CD14-positive monocyte (primary cell): ENCODE results near the gene COPB1. TPM values are rescaled to one million over a fixed set of nuclear protein-coding genes. Genes with fewer than 3 reads are reported as not detected.

Source experiments
- DNase-seq, 3 donors: peaks; one replicate each; pipeline ENCODE4 v3.0.0-alpha.2; 2011 to 2022
- H2AFZ ChIP-seq: 2 replicates; pipeline ENCODE4 v1.6.0; 2012; ENCODE audit warnings: mild to moderate bottlenecking, low read depth, low read length, inconsistent platforms; ENCODE audit not compliant: insufficient read depth, poor library complexity, severe bottlenecking
- H3K27ac ChIP-seq, 2 donors: 1 replicate in 1 of 2; 2 replicates in 1 of 2; pipeline ENCODE4 v1.5.1; 2012 to 2013; ENCODE audit warnings: low read length in 2 of 2, control low read depth in 1 of 2, inconsistent platforms in 1 of 2, low read depth in 1 of 2, mild to moderate bottlenecking in 1 of 2
- H3K27me3 ChIP-seq, 2 donors: one replicate each; pipeline versions ENCODE4 v1.6.0 to v1.6.1; 2011 to 2013; ENCODE audit warnings: low read length in 2 of 2; ENCODE audit not compliant: control insufficient read depth in 2 of 2, insufficient read depth in 2 of 2
- H3K36me3 ChIP-seq, 2 donors: replicated peaks in 1 of 2; 1 replicate in 1 of 2; 2 replicates in 1 of 2; pipeline versions ENCODE4 v1.5.1 to v1.6.1; 2012 to 2013; ENCODE audit warnings: low read length in 2 of 2, control low read depth in 1 of 2, inconsistent platforms in 1 of 2, mild to moderate bottlenecking in 1 of 2; ENCODE audit not compliant: insufficient read depth in 2 of 2, control insufficient read depth in 1 of 2
- H3K4me1 ChIP-seq, 2 donors: 1 replicate in 1 of 2; 2 replicates in 1 of 2; pipeline versions ENCODE4 v1.5.1 to v1.6.1; 2012 to 2013; ENCODE audit warnings: low read length in 2 of 2, control low read depth in 1 of 2, inconsistent platforms in 1 of 2, mild to moderate bottlenecking in 1 of 2, moderate library complexity in 1 of 2; ENCODE audit not compliant: insufficient read depth in 2 of 2, control insufficient read depth in 1 of 2
- H3K4me2 ChIP-seq: replicated peaks from 2 replicates; pipeline ENCODE3; 2012; ENCODE audit warnings: low read length, moderate library complexity, mild to moderate bottlenecking; ENCODE audit not compliant: poor library complexity, severe bottlenecking; ENCODE audit errors: extremely low read depth
- H3K4me3 ChIP-seq, 3 experiments: fragments of 200-600 bp in 1 of 3; sonication (generic) in 1 of 3; replicated peaks in 1 of 3; 1 replicate in 2 of 3; 2 replicates in 1 of 3; pipeline ENCODE4 v1.5.1; 2011 to 2013; ENCODE audit warnings: low read length in 3 of 3, mild to moderate bottlenecking in 3 of 3, control low read depth in 2 of 3, low read depth in 2 of 3, inconsistent platforms in 1 of 3, moderate library complexity in 1 of 3
- H3K79me2 ChIP-seq: 2 replicates; pipeline ENCODE4 v1.6.0; 2012; ENCODE audit warnings: mild to moderate bottlenecking, control low read depth, inconsistent platforms, low read length, moderate library complexity; ENCODE audit not compliant: insufficient read depth
- H3K9ac ChIP-seq: 2 replicates; pipeline ENCODE4 v1.6.0; 2017; ENCODE audit warnings: low read length, mild to moderate bottlenecking; ENCODE audit not compliant: insufficient read depth, poor library complexity, severe bottlenecking
- H3K9me3 ChIP-seq, 2 donors: replicated peaks in 1 of 2; 1 replicate in 1 of 2; 2 replicates in 1 of 2; pipeline versions ENCODE4 v1.5.1 to v1.6.1; 2012 to 2013; ENCODE audit warnings: low read length in 2 of 2, control low read depth in 1 of 2; ENCODE audit not compliant: control insufficient read depth in 1 of 2, insufficient read depth in 1 of 2
- H4K20me1 ChIP-seq: 2 replicates; pipeline ENCODE4 v1.6.0; 2012; ENCODE audit warnings: mild to moderate bottlenecking, low read length, control low read depth, moderate library complexity; ENCODE audit not compliant: insufficient read depth
- H3K27ac Mint-ChIP-seq, 7 donors: one replicate each; pipeline ENCODE4 v1.8.0; 2020; ENCODE audit warnings: mild to moderate bottlenecking in 7 of 7, mixed read lengths in 7 of 7, moderate library complexity in 6 of 7, inconsistent platforms in 2 of 7
- H3K27me3 Mint-ChIP-seq, 3 donors: one replicate each; pipeline ENCODE4 v1.8.0; 2021 to 2022; ENCODE audit warnings: low read depth in 3 of 3, mild to moderate bottlenecking in 3 of 3, mixed read lengths in 3 of 3, moderate library complexity in 3 of 3, inconsistent platforms in 1 of 3
- H3K36me3 Mint-ChIP-seq, 2 donors: one replicate each; pipeline ENCODE4 v1.8.0; 2020; ENCODE audit warnings: mixed read lengths in 2 of 2, inconsistent platforms in 1 of 2, mild to moderate bottlenecking in 1 of 2
- H3K4me1 Mint-ChIP-seq: one replicate; pipeline ENCODE4 v1.8.0; 2020; ENCODE audit warnings: mild to moderate bottlenecking, mixed read lengths
- H3K4me3 Mint-ChIP-seq, 2 donors: one replicate each; pipeline ENCODE4 v1.8.0; 2020; ENCODE audit warnings: mild to moderate bottlenecking in 2 of 2, mixed read lengths in 2 of 2, moderate library complexity in 1 of 2
- H3K9me3 Mint-ChIP-seq, 7 donors: one replicate each; pipeline ENCODE4 v1.8.0; 2020 to 2022; ENCODE audit warnings: mixed read lengths in 7 of 7, mild to moderate bottlenecking in 6 of 7, moderate library complexity in 6 of 7, inconsistent platforms in 2 of 7
- WGBS: methylation state at CpG from one replicate; pipeline ENCODE4 v1.1.5; 2013; ENCODE audit warnings: missing lambda C conversion rate; ENCODE audit not compliant: insufficient coverage; 5-methylcytosine and 5-hydroxymethylcytosine counted together
- intact Hi-C, 2 donors: fragments of 100-400 bp; cut with micrococcal nuclease; formaldehyde crosslinking; loops; one replicate each; pipeline versions ENCODE4 v1.15.0 to v1.15.1; 2023
- polyA plus RNA-seq, 3 donors: library from polyadenylated mRNA; depleted of rRNA in 1 of 3; unstranded in 2 of 3; stranded (reverse) in 1 of 3; fragments of 300-500 nt in 2 of 3; fragments of >200 nt in 1 of 3; fragmentation: Illumina TruSeq in 2 of 3; gene quantifications; 1 replicate in 2 of 3; 2 replicates in 1 of 3; pipeline ENCODE4 v1.2.3, GENCODE V29; 2012 to 2021
- small RNA-seq: library from RNA; depleted of rRNA; stranded (forward); fragments of <200 nt; gene quantifications from one replicate; pipeline ENCODE3, GENCODE V24; 2012; ENCODE audit warnings: low read depth; ENCODE audit not compliant: insufficient read length
- TF ChIP-seq, protein P1 (sequence below): fragments of 200-600 bp; IDR thresholded peaks from one replicate; pipeline ENCODE4 v1.8.0; 2022; ENCODE audit warnings: antibody characterized with exemption, mild to moderate bottlenecking

COPB1 gene
- polyA plus RNA-seq, 3 donors = 37.8 to 108 (median 87.1) TPM

DNA sequence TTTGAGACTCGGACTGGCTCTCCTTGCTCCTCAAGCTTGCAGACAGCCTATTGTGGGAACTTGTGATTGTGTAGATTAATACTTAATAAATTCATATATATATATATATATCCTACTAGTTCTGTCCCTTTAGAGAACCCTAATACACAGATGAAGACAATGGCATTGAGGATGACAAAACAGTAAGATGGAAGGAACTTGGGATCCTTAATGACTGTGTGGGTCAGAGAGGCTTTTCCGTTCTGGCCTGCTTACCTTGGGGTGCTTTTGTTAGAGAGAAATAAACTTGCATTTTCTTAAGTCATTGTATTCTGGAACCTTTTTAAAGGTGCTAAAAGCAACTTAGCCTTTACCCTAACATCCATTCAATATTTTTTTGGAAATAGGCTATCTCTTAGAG lies 91.0 kb downstream of the COPB1 start:
- Histone ChIP-seq H3K9me3 (no peaks in the 10 kb centered on the region), H3K4me3 (no peak overlapping the region), H2AFZ (no peak overlapping the region), H3K36me3 (no peaks in the 10 kb centered on the region), H4K20me1 (no peaks in the 10 kb centered on the region), H3K79me2 (no peaks in the 10 kb centered on the region), H3K4me2 (no peak overlapping the region), H3K9ac (no peak overlapping the region), H3K27ac (no peak overlapping the region), H3K27me3 (no peaks in the 10 kb centered on the region), H3K4me1 (no peaks in the 10 kb centered on the region)
- Mint-ChIP-seq H3K4me3 (no peak overlapping the region), H3K9me3 (no peaks in the 10 kb centered on the region), H3K36me3 (no peaks in the 10 kb centered on the region), H3K4me1 (no peaks in the 10 kb centered on the region), H3K27me3 (peaks cover 0 to 4% (median 0%) of the 10 kb centered on the region in 3 donors), H3K27ac (no peak overlapping the region)
- TF ChIP-seq, protein P1, sequence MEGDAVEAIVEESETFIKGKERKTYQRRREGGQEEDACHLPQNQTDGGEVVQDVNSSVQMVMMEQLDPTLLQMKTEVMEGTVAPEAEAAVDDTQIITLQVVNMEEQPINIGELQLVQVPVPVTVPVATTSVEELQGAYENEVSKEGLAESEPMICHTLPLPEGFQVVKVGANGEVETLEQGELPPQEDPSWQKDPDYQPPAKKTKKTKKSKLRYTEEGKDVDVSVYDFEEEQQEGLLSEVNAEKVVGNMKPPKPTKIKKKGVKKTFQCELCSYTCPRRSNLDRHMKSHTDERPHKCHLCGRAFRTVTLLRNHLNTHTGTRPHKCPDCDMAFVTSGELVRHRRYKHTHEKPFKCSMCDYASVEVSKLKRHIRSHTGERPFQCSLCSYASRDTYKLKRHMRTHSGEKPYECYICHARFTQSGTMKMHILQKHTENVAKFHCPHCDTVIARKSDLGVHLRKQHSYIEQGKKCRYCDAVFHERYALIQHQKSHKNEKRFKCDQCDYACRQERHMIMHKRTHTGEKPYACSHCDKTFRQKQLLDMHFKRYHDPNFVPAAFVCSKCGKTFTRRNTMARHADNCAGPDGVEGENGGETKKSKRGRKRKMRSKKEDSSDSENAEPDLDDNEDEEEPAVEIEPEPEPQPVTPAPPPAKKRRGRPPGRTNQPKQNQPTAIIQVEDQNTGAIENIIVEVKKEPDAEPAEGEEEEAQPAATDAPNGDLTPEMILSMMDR = no peak
- no peak for DNase-seq
- intact Hi-C loops = no loop called here
- WGBS = no CpG with 5 or more reads among the region's 2 CpGs

Small RNA genes within 50 kb of the gene (small RNA-seq; reads per million reads assigned to genes)
- not detected for gene RNU7-49P

Other genes starting within 250 kb of the COPB1 start
- gene RRAS2, start 140.6 kb downstream of the COPB1 start, polyA plus RNA-seq = under 1 TPM in 2 of 3 donors, not detected in 1; 0.19 to 0.31 TPM
- gene PSMA1, start 20.6 kb upstream of the COPB1 start, polyA plus RNA-seq = 100 to 1,000 TPM; 163 to 228 (median 201) TPM
- 1 to 10 TPM; 4.0 to 6.0 (median 5.2) TPM for gene PDE3B, start 144.0 kb upstream of the COPB1 start, polyA plus RNA-seq